Astrocyte (in vitro differentiated cells and primary cell): Measurements from ENCODE around the gene TCP11L1. TPM values are rescaled to one million over a fixed set of nuclear protein-coding genes. Genes with fewer than 3 reads are reported as not detected.
A peak's percentile ranks its signal among the peaks of the same experiment; 100 is the strongest.

ENCODE experiments used
- DNase-seq: peaks from one replicate; pipeline ENCODE4 v3.0.0-alpha.2; 2010; ENCODE audit warnings: low read depth
- FAIRE-seq: peaks from 2 replicates; lab custom pipeline; 2011; peaks lifted over from hg19 to GRCh38; lab: Jason Lieb, UNC
- H2AFZ ChIP-seq: 2 replicates; pipeline ENCODE4 v1.6.0; 2012; ENCODE audit warnings: low read depth, low read length, inconsistent platforms
- H3K27ac ChIP-seq: 2 replicates; pipeline ENCODE4 v1.5.1; 2011; ENCODE audit warnings: low read depth, low read length, inconsistent platforms
- H3K27me3 ChIP-seq: 2 replicates; pipeline ENCODE4 v1.6.0; 2011; ENCODE audit warnings: low read length, inconsistent platforms; ENCODE audit not compliant: insufficient read depth
- H3K36me3 ChIP-seq: 2 replicates; pipeline ENCODE4 v1.5.1; 2011; ENCODE audit warnings: low read length, inconsistent platforms; ENCODE audit not compliant: insufficient read depth
- H3K4me1 ChIP-seq: 2 replicates; pipeline ENCODE4 v1.5.1; 2011; ENCODE audit warnings: low read length, inconsistent platforms; ENCODE audit not compliant: insufficient read depth
- H3K4me2 ChIP-seq: 2 replicates; pipeline ENCODE4 v1.6.0; 2012; ENCODE audit warnings: low read length, inconsistent platforms
- H3K4me3 ChIP-seq: 2 replicates; pipeline ENCODE4 v1.5.1; 2011; ENCODE audit warnings: low read depth, mild to moderate bottlenecking, low read length, inconsistent platforms; ENCODE audit not compliant: insufficient read depth
- H3K79me2 ChIP-seq: 2 replicates; pipeline ENCODE4 v1.6.0; 2012; ENCODE audit warnings: mild to moderate bottlenecking, low read length, inconsistent platforms; ENCODE audit not compliant: insufficient read depth
- H3K9ac ChIP-seq: 2 replicates; pipeline ENCODE4 v1.6.0; 2012; ENCODE audit warnings: mild to moderate bottlenecking, low read length, inconsistent platforms
- H3K9me3 ChIP-seq: 2 replicates; pipeline ENCODE4 v1.5.1; 2012; ENCODE audit warnings: low read depth, mild to moderate bottlenecking, low read length, inconsistent platforms; ENCODE audit not compliant: insufficient read depth
- H4K20me1 ChIP-seq: 2 replicates; pipeline ENCODE4 v1.6.0; 2012; ENCODE audit warnings: low read length, inconsistent platforms; ENCODE audit not compliant: insufficient read depth
- H3K27ac Mint-ChIP-seq: one replicate; pipeline ENCODE4 v1.8.0; 2021; ENCODE audit warnings: mild to moderate bottlenecking, mixed read lengths; ENCODE audit not compliant: unreplicated experiment
- H3K27me3 Mint-ChIP-seq: one replicate; pipeline ENCODE4 v1.8.0; 2021; ENCODE audit warnings: low read depth, mixed read lengths; ENCODE audit not compliant: unreplicated experiment
- H3K36me3 Mint-ChIP-seq: one replicate; pipeline ENCODE4 v1.8.0; 2021; ENCODE audit warnings: low read depth, mixed read lengths; ENCODE audit not compliant: unreplicated experiment
- H3K4me1 Mint-ChIP-seq: one replicate; pipeline ENCODE4 v1.8.0; 2021; ENCODE audit warnings: low read depth, mixed read lengths; ENCODE audit not compliant: unreplicated experiment
- H3K4me3 Mint-ChIP-seq: one replicate; pipeline ENCODE4 v1.8.0; 2021; ENCODE audit warnings: mild to moderate bottlenecking, moderate library complexity, mixed read lengths; ENCODE audit not compliant: unreplicated experiment
- H3K9me3 Mint-ChIP-seq: one replicate; pipeline ENCODE4 v1.8.0; 2021; ENCODE audit warnings: mild to moderate bottlenecking, mixed read lengths; ENCODE audit not compliant: unreplicated experiment
- EZH2 ChIP-seq: IDR thresholded peaks from 2 replicates; pipeline ENCODE4 v1.6.1; 2012; ENCODE audit warnings: mild to moderate bottlenecking, low read length, inconsistent platforms; ENCODE audit not compliant: insufficient read depth
- total RNA-seq: library from RNA; stranded (reverse); gene quantifications from 2 replicates; pipeline ENCODE4 v1.2.1, GENCODE V29; 2021
- TF ChIP-seq, protein P1 (sequence below): IDR thresholded peaks from 2 replicates; pipeline ENCODE4 v1.5.1; 2011; ENCODE audit warnings: low read depth, mild to moderate bottlenecking, inconsistent platforms, low read length, moderate library complexity; ENCODE audit not compliant: insufficient read depth

TCP11L1 gene
- total RNA-seq, 1 donor from 2014 or later: 28.8 TPM

DNA sequence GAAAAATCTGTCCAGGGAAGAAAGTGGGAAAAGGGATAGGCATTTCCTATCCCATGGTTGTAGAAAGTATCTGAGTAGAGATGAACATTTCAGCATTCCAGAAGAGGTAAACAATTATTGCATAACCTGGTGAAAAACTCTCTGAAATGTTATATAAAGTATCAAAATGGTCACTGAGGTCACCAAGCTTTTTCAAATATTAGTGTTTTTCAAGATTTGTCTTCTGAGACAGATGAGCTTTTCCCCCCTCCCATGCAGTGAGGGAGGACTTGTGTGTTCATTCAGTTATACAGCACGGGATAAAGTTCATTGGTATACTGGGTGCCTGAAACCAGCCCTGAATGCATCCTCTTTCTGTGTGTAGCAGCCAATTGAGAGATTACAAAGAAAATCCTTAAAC, 25.6 kb upstream of the TCP11L1 start:
- Mint-ChIP-seq H3K36me3 (no peaks in the 10 kb centered on the region), H3K4me1 (peaks cover 9% of the 10 kb centered on the region), H3K9me3 (peaks cover 7% of the 10 kb centered on the region), H3K27me3 (peaks cover 8% of the 10 kb centered on the region), H3K27ac (no peak overlapping the region), H3K4me3 (no peak overlapping the region)
- Histone ChIP-seq H3K27me3 (no peaks in the 10 kb centered on the region), H2AFZ (no peak overlapping the region), H3K36me3 (no peaks in the 10 kb centered on the region), H3K9ac (no peak overlapping the region), H3K79me2 (no peaks in the 10 kb centered on the region), H3K4me2 (no peak overlapping the region), H3K4me1 (peaks cover 12% of the 10 kb centered on the region), H4K20me1 (no peaks in the 10 kb centered on the region), H3K27ac (no peak overlapping the region), H3K4me3 (no peak overlapping the region), H3K9me3 (no peaks in the 10 kb centered on the region)
- no peak for TF ChIP-seq EZH2
- TF ChIP-seq, protein P1, sequence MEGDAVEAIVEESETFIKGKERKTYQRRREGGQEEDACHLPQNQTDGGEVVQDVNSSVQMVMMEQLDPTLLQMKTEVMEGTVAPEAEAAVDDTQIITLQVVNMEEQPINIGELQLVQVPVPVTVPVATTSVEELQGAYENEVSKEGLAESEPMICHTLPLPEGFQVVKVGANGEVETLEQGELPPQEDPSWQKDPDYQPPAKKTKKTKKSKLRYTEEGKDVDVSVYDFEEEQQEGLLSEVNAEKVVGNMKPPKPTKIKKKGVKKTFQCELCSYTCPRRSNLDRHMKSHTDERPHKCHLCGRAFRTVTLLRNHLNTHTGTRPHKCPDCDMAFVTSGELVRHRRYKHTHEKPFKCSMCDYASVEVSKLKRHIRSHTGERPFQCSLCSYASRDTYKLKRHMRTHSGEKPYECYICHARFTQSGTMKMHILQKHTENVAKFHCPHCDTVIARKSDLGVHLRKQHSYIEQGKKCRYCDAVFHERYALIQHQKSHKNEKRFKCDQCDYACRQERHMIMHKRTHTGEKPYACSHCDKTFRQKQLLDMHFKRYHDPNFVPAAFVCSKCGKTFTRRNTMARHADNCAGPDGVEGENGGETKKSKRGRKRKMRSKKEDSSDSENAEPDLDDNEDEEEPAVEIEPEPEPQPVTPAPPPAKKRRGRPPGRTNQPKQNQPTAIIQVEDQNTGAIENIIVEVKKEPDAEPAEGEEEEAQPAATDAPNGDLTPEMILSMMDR: no peak
- no peak for FAIRE-seq
- DNase-seq: no peak

DNA sequence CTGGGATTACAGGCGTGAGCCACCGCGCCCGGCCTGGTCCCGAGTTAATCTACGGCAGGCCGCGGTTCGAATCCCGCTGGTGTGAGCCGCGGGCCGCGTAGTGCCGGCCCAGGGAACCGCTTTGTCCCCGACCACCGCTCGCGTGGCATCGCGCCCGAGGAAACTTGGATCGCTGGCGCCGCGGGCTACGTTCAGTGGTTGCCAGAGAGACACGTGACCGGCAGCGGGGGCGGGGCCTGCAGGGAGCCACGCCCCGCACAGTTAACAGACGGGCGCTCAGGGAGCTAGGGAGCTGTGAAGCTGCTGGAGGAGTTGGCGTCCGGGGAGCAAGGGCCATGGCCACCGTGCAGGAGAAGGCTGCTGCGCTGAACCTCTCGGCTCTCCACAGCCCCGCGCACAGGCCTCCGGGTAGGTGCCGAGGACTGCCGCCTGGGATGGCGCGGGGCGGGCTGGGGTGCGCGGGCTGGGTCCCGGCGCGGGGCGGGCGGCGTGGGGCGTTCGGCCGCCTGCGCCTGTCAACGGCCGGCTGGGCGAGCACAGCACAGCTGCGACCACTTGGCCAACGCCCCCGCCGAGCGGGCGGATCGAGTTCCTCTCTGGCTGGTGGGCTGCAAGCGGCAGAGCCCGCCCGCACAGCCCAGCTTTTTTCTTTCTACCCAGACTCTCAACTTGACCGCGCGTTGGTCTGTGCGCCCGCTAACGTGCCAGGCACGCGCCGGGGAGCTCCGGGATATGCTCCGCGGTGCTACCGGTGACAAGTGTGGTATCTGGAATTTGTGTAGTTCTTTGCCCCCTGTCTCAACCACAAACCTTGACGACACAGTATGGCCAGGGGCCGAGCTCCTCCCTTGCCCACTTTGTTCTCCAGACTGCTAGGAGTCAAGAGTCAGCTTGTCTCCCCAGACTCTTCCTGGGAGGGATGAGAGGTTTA, 23.5 kb upstream of the TCP11L1 start, which contains the start of gene DEPDC7:
TSS of gene DEPDC7 (plus strand) at position 258 of the 931 bp plus-strand sequence. CDS start at position 336, 78 bp downstream.
- Histone ChIP-seq H2AFZ (peak within 1 kb of the TSS; percentile 86), H3K4me2 (peak within 1 kb of the TSS; percentile 89), H3K9me3 (no peaks in the 10 kb centered on the region), H3K79me2 (peaks cover 6% of the 10 kb centered on the region), H3K4me1 (peaks cover 12% of the 10 kb centered on the region), H3K9ac (peak within 1 kb of the TSS; percentile 69), H3K4me3 (peak within 1 kb of the TSS; percentile 68), H3K27ac (no peak within 1 kb of the TSS), H4K20me1 (no peaks in the 10 kb centered on the region), H3K27me3 (no peaks in the 10 kb centered on the region), H3K36me3 (no peaks in the 10 kb centered on the region)
- peaks cover 9% of the 10 kb centered on the region for H3K4me1 Mint-ChIP-seq
- TF ChIP-seq EZH2: no peak
- TF ChIP-seq, protein P1: no peak
- peak within 1 kb of the TSS; percentile 90 for H3K4me3 Mint-ChIP-seq
- no peaks in the 10 kb centered on the region for H3K36me3 Mint-ChIP-seq
- FAIRE-seq: no peak
- peaks cover 8% of the 10 kb centered on the region for H3K27me3 Mint-ChIP-seq
- H3K9me3 Mint-ChIP-seq: peaks cover 5% of the 10 kb centered on the region
- peak within 1 kb of the TSS; percentile 59 for H3K27ac Mint-ChIP-seq
- DNase-seq: peak; percentile 72
